Measurements from ENCODE around the gene KIF19.

Gene KIF19

GRCh38 chr17:74342224-74342623, 16.2 kb downstream of the KIF19 start:
- DNase-seq (ENCODE audit: low read depth): no peak

DNA sequence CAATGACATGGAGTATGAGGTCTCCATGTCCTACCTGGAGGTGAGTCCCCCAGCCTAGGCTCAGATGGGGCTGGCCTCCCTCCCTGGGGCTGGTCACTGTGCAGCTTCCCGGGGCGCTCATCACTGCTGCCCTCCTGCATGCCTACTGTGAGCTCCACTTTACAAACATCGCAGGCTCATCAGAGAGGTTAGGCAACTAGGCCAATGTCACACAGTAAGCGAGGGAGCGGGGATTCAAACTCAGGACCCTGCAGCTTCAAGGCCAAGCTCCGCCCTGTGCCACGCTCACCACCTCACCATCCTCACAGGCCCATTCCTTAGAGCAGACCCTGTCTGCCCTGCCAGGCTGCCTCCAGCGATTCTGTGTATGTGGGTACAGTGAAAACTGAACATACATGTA, 17.1 kb downstream of the KIF19 start:
- no peak for DNase-seq (ENCODE audit: low read depth)

DNA sequence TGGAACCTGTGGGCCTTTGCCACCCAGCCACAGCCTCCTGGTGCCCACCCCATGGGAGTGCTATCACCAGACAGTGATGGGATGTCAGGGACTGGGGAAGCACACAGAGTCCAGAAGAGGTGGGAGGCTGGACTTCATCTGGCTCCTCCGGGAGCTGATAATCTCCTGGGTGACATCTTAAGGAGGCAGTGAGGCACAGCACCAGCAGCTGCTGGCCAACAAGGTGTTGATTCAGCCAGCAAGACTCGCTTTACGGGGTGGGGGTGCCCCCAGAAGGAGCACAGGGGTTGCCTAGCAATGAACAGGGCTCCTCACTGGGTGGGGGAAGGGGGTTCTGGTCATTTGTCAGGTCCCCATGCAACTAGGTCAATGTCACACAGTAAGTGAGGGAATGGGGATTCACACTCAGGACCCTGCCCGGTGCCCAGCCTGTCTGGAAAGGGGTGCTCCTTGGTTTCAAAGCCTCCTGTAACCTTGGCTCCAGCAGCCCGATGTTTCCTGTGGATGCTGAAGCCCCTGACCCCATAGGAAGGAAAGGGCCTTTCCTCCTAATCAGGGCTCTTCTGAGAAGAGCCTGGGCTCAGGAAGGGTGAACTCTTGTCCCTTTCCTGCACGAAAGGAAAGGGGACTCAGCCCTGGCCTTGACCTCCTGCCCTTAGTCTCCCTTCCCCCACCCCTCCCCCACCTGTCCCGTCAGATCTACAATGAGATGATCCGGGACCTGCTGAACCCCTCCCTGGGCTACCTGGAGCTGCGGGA, 17.7 kb downstream of the KIF19 start:
- no peak for DNase-seq (ENCODE audit: low read depth)

- no peak for DNase-seq (ENCODE audit: low read depth)
These were observed 18.6 kb downstream of the KIF19 start for GRCh38 chr17:74344658-74345057.

GRCh38 chr17:74345433-74346241, 19.6 kb downstream of the KIF19 start:
- DNase-seq (ENCODE audit: low read depth): no peak

DNA sequence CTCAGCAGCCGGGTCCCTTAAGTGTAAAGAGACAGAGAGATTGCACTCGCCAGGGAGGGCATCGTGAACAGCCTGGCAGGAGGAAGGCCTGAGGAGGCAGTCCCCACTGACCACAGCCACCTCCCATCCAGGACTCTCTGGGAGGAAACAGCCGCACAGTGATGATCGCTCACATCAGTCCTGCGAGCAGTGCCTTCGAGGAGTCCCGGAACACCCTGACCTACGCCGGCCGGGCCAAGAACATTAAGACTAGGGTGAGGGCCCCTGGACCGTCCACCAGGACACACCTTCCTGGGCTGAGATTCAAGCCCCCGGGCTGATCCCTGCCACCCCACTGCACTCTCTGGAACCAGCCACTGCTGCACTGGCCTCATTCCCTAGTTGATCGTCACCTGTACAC, 21.6 kb downstream of the KIF19 start:
- DNase-seq (ENCODE audit: low read depth): no peak

DNA sequence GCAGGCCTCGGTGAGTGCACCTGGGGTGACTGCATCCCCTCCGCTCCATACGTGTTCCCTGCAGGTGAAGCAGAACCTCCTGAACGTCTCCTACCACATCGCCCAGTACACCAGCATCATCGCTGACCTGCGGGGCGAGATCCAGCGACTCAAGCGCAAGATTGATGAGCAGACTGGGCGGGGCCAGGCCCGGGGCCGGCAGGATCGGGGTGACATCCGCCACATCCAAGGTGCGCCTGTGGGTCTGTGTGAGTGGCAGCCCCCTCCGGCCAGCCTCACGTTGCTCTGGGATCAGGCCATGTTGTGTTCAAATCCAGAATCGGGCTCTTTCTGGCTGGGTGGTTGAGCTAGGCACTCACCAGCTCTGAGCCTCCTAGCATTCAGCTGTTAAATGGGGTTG, 23.1 kb downstream of the KIF19 start:
- DNase-seq (ENCODE audit: low read depth): no peak

- DNase-seq (ENCODE audit: low read depth): no peak
These were observed 24.5 kb downstream of the KIF19 start for GRCh38 chr17:74350486-74350885.

- DNase-seq (ENCODE audit: low read depth): no peak
These were observed 25.7 kb downstream of the KIF19 start for GRCh38 chr17:74351552-74352210.

GRCh38 chr17:74353446-74354060, 27.5 kb downstream of the KIF19 start:
- DNase-seq (ENCODE audit: low read depth): no peak

GRCh38 chr17:74354123-74354522, 28.1 kb downstream of the KIF19 start:
- no peak for DNase-seq (ENCODE audit: low read depth)

DNA sequence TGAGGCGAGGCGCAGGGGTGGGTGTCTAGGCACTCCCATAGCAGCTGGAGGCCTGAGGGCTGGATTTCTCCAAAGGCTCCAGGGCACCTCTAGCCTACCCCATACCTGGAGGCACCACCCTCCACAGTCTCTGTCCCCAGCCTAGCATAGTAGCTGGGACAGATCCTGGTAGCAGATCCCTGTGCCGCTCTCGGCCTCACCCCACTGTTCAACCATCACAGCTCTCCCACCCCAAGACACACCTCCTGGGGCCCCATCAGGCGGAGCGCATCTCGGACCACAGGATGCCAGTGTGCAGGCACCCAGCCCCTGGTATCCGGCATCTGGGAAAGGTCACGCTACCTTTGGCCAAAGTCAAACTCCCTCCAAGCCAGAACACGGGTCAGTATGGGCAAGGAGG, 28.5 kb downstream of the KIF19 start:
- no peak for DNase-seq (ENCODE audit: low read depth)

DNA sequence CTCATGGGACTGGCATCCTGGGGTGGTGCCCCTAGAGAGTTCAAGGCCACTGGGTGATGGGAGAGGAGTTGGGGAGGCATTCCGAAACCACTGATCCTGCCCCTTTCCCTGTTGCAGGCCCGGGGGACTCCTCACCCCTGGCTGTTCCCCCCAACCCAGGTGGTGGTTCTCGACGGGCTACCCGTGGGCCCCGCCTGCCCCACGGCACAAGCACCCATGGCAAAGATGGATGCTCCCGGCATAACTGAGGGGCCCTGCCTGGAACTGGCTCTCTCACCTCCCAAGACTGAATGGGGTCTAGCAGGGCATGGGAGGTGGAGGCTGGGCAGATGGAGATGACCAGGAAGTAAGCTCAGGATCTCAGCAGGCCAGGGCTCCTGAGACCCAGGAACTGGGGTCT, 29.0 kb downstream of the KIF19 start:
- no peak for DNase-seq (ENCODE audit: low read depth)

DNA sequence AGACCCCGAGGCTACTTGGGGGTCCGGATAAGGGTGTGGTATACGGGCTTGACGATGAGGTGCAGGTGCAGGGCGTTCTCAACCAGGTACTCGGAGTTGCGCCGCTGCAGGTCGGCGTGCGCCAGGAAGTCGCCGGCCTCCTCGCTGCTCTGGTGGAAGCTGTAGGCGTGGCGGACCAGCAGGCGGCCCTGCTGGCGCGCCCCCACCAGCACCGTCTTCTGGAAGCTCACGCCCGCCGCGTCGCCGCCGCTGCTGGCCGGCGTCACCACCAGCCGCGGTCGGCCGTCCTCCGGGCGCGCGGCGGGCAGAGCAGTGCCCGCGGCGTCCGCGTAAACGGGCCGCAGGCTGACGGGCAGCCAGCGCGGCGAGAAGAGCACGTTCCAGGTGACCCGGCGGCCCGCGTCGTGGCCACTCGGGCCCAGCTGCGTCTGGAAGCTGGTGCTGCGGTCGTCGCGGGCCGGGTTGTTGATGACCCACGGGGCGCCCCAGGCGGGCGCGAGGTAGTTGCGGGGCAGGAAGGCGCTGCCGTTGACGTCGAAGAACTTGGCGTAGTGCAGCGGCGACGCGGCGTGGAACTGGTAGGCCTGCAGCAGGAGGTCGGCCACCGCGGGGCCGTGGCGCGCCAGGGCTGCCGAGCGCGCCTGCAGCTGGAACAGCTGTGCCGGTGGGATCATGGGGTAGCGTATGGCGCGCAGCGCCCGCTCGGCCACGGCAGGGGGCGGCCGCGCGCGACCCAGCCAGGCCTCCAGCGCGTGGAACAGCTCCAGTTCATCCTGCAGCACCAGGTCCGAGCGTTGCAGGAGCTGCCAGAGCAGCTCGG, 30.8 kb downstream of the KIF19 start:
- DNase-seq (ENCODE audit: low read depth): no peak

GRCh38 chr17:74357466-74357809, 31.4 kb downstream of the KIF19 start:
- DNase-seq (ENCODE audit: low read depth): no peak

DNA sequence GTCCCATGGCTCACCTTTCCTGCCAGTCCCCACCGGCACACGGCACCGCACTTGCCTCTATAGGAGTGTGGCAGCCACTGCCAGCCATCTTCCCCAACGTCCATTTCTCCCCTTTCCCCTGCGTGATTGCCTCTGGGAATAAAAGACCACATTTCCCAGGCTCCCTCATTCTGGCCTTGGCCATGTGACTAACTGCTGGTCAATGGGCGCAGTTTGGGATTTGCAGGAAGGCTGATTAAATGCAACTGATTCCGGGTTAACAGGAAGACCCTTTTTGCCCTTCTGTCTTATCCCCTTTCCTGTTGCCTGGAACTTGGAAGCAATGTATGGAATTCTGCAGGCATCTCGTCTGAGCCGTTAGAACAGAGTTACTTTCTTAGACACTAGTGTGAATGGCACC, 32.7 kb downstream of the KIF19 start:
- no peak for DNase-seq (ENCODE audit: low read depth)

GRCh38 chr17:74359916-74360315, 33.9 kb downstream of the KIF19 start:
- DNase-seq (ENCODE audit: low read depth): no peak

DNA sequence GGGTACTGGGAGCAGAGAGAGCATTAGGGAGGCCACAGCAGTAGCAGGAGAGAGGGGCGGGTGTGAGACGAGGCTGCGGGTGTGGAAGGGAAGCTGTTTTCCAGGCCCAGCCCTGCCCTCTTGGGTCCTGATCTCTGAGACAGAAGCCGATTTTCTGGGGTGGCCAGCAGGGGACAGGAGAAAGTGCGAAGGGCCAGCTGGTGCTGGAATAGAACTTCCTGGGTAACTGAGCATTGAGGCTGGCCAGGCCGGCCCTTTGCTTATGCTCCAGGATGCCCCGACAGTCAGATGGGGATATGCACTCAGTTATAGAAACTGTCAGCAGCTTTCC, 34.8 kb downstream of the KIF19 start:
- DNase-seq (ENCODE audit: low read depth): no peak

DNA sequence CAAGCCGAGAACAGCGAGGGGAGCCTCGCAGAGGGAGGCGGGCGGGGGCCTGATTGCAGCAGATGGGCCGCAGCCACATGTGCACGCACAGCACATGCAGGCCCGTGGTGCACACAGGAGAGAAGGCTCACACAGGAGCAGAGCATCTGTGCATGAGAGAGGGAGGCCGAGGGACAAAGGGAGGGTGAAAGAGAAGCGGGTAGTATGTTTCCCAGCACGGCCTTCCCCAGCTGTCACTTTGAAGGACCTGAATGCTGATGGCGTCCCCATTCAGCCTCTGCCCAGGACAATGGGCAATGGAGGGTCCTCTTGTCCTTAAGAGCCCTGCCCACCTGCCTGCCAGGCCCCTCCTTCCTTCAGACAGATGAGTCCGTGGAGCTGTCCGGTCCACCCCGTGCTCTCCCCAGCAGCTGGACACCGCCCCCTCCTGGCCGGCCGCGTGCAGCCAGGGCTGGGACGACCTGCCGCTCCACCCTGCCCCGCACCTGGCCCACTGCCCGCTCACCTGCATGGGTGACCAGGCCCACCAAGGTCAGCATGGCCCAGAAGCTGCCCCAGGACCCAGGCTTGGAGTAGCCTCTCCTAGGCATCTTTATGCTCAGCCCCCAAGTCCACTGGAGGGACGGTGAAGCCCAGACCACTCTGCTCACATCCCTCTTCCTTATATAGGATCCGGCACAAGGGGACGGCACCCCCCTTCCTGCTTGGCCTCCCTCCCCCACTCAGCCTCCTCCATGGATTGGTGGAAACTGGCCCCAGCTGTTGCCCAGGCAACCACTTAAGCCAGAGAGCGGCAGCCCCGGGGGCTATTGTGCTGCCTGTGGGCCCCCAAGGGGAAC, 35.4 kb downstream of the KIF19 start, which contains the start of gene BTBD17:
BTBD17 (minus strand) TSS at position 639 of the 839 bp plus-strand sequence; CDS start at position 590, 49 bp downstream.
- no peak for DNase-seq (ENCODE audit: low read depth)

DNA sequence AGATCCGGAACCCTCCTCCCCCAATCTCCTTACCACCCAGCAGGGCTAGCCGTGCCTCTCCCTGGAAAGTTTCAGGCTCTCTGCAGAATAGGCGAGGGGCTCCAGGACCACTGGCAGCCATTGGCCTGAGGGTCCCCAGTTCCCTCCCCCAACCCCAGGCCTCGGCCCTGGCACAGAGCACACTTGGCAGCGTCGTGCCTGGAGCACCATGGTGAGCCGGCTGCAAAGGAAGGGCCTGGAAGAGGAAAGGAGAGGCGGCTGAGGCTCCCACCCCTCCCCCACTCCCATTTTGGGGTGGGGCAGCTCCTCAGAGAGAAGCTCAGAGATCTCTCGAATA, 36.0 kb downstream of the KIF19 start:
- no peak for DNase-seq (ENCODE audit: low read depth)

Measured in GM04503 (cell line).